ENCODE measurements around the gene CDC42EP3.

Gene CDC42EP3

GRCh38 chr2:37619959-37620300 lies 51.5 kb downstream of the CDC42EP3 start:
- no peak for DNase-seq (ENCODE audit: extremely low read depth in 1 of 2, low read depth in 1 of 2)

- DNase-seq (ENCODE audit: extremely low read depth in 1 of 2, low read depth in 1 of 2) = no peak
Observed at GRCh38 chr2:37619230-37619958, 52.0 kb downstream of the CDC42EP3 start.

GRCh38 chr2:37618326-37618725 lies 53.1 kb downstream of the CDC42EP3 start:
- DNase-seq (ENCODE audit: extremely low read depth in 1 of 2, low read depth in 1 of 2) = no peak

GRCh38 chr2:37617119-37617892 lies 54.1 kb downstream of the CDC42EP3 start:
- no peak for DNase-seq (ENCODE audit: extremely low read depth in 1 of 2, low read depth in 1 of 2)

- DNase-seq (ENCODE audit: extremely low read depth in 1 of 2, low read depth in 1 of 2) = no peak
Observed at GRCh38 chr2:37616677-37617005, 54.8 kb downstream of the CDC42EP3 start.

GRCh38 chr2:37615804-37616676 lies 55.4 kb downstream of the CDC42EP3 start:
- peak in 1 of 2 donors; percentile 41 for DNase-seq (ENCODE audit: extremely low read depth in 1 of 2, low read depth in 1 of 2)

GRCh38 chr2:37614061-37614738 lies 57.2 kb downstream of the CDC42EP3 start:
- no peak for DNase-seq (ENCODE audit: extremely low read depth in 1 of 2, low read depth in 1 of 2)

- DNase-seq (ENCODE audit: extremely low read depth in 1 of 2, low read depth in 1 of 2) = no peak
Observed at GRCh38 chr2:37612382-37612781, 59.1 kb downstream of the CDC42EP3 start.

- no peak for DNase-seq (ENCODE audit: extremely low read depth in 1 of 2, low read depth in 1 of 2)
Observed at GRCh38 chr2:37610638-37611289, 60.7 kb downstream of the CDC42EP3 start.

- no peak for DNase-seq (ENCODE audit: extremely low read depth in 1 of 2, low read depth in 1 of 2)
Observed at GRCh38 chr2:37609782-37610181, 61.7 kb downstream of the CDC42EP3 start.

- DNase-seq (ENCODE audit: extremely low read depth in 1 of 2, low read depth in 1 of 2) = no peak
Observed at GRCh38 chr2:37604716-37605115, 66.7 kb downstream of the CDC42EP3 start.

GRCh38 chr2:37602702-37603101 lies 68.7 kb downstream of the CDC42EP3 start:
- no peak for DNase-seq (ENCODE audit: extremely low read depth in 1 of 2, low read depth in 1 of 2)

GRCh38 chr2:37602040-37602439 lies 69.4 kb downstream of the CDC42EP3 start:
- no peak for DNase-seq (ENCODE audit: extremely low read depth in 1 of 2, low read depth in 1 of 2)

- no peak for DNase-seq (ENCODE audit: extremely low read depth in 1 of 2, low read depth in 1 of 2)
Observed at GRCh38 chr2:37601569-37601968, 69.9 kb downstream of the CDC42EP3 start.

- DNase-seq (ENCODE audit: extremely low read depth in 1 of 2, low read depth in 1 of 2) = no peak
Observed at GRCh38 chr2:37600735-37601134, 70.7 kb downstream of the CDC42EP3 start.

GRCh38 chr2:37599688-37600525 lies 71.5 kb downstream of the CDC42EP3 start:
- DNase-seq (ENCODE audit: extremely low read depth in 1 of 2, low read depth in 1 of 2) = peak; percentile 47 to 65

GRCh38 chr2:37593694-37594093 lies 77.7 kb downstream of the CDC42EP3 start:
- DNase-seq (ENCODE audit: extremely low read depth in 1 of 2, low read depth in 1 of 2) = no peak

- DNase-seq (ENCODE audit: extremely low read depth in 1 of 2, low read depth in 1 of 2) = no peak
Observed at GRCh38 chr2:37593024-37593423, 78.4 kb downstream of the CDC42EP3 start.

Measured in activated CD8-positive, alpha-beta memory T cell treated with anti-CD3 and anti-CD28 coated beads for 1 hour (primary cell).